AG04449 (cell line): ENCODE data around the gene ARID1A.

Source experiments
- CTCF ChIA-PET: fragments of 350-600 bp; formaldehyde crosslinking; extraction: SDS; loops from one replicate; lab custom pipeline; 2021; ENCODE audit warnings: antibody characterized with exemption; lab: Yijun Ruan, JAX
- POLR2A ChIA-PET: fragments of 400-600, 350-600 bp; formaldehyde crosslinking; extraction: SDS; loops from one replicate; lab custom pipeline; 2020; ENCODE audit warnings: antibody characterized with exemption, inconsistent platforms; lab: Yijun Ruan, JAX
- DNase-seq: peaks from one replicate; pipeline ENCODE4 v3.0.0-alpha.2; 2010; ENCODE audit warnings: low read depth, low spot score
- H3K4me3 ChIP-seq: 2 replicates; pipeline ENCODE4 v1.5.1; 2011; ENCODE audit warnings: low read depth, mild to moderate bottlenecking, control low read depth, low read length
- CTCF ChIP-seq: IDR thresholded peaks from one replicate; pipeline ENCODE4 v1.5.1; 2011; ENCODE audit warnings: mild to moderate bottlenecking, moderate library complexity, low read length, control low read depth, inconsistent platforms; ENCODE audit not compliant: insufficient read depth; ENCODE audit errors: missing control alignments

ARID1A gene

GRCh38 chr1:26739329-26739914 is 43.6 kb downstream of the ARID1A start:
- no peak for DNase-seq
- ChIA-PET POLR2A (no interaction called here), CTCF (interaction anchor here (0.6 to 1.8 kb wide), 5 partner anchors 32 to 137 kb away, joined by 3 to 5 read pairs (median 3); no protein-coding TSS in a partner anchor)
- H3K4me3 ChIP-seq: no peak overlapping the region
- no peak for TF ChIP-seq CTCF

- ChIA-PET CTCF (interaction anchor here (0.6 to 1.8 kb wide), 4 partner anchors 7 to 138 kb away, joined by 3 to 5 read pairs (median 4); no protein-coding TSS in a partner anchor), POLR2A (no interaction called here)
- no peak for TF ChIP-seq CTCF
- no peak for DNase-seq
- H3K4me3 ChIP-seq: no peak overlapping the region
Measured at GRCh38 chr1:26740023-26740634, 44.3 kb downstream of the ARID1A start.

GRCh38 chr1:26740952-26741351 is 45.1 kb downstream of the ARID1A start:
- POLR2A ChIA-PET: no interaction called here
- DNase-seq: no peak
- H3K4me3 ChIP-seq: no peak overlapping the region
- CTCF ChIA-PET: interaction anchor here (1.4 to 2.4 kb wide), 3 partner anchors 8 to 139 kb away, joined by 3 to 7 read pairs (median 5); no protein-coding TSS in a partner anchor
- TF ChIP-seq CTCF: no peak

GRCh38 chr1:26743426-26744059 is 47.7 kb downstream of the ARID1A start:
- no peak for DNase-seq
- no peak overlapping the region for H3K4me3 ChIP-seq
- ChIA-PET POLR2A (interaction anchor here (1.7 kb wide), 1 partner anchor 51 kb away, joined by 8 read pairs; no protein-coding TSS in a partner anchor), CTCF (interaction anchor here (1.0 to 2.4 kb wide), 5 partner anchors 14 to 141 kb away, joined by 3 to 7 read pairs (median 5); no protein-coding TSS in a partner anchor)
- TF ChIP-seq CTCF: no peak

GRCh38 chr1:26744075-26744959 is 48.5 kb downstream of the ARID1A start:
- POLR2A ChIA-PET: interaction anchor here (0.5 to 1.7 kb wide), 4 partner anchors 21 to 51 kb away, joined by 3 to 8 read pairs (median 4); no protein-coding TSS in a partner anchor
- no peak for TF ChIP-seq CTCF
- H3K4me3 ChIP-seq: no peak overlapping the region; the same call in 1 of the 2 replicates
- DNase-seq: no peak
- CTCF ChIA-PET: interaction anchor here (0.8 to 1.3 kb wide), 4 partner anchors 9 to 47 kb away, joined by 3 to 5 read pairs (median 3); partner anchors contain the start of gene PIGV
